Islet precursor cell (in vitro differentiated cells): ENCODE data around the gene S100A14.
"Not testable (repeated sequence)": the region's sequence is repeated elsewhere in the genome, so short reads cannot be mapped to it uniquely, and the experiment has no call there.

Source experiments
- DNase-seq: peaks from one replicate; pipeline ENCODE4 v3.0.0-alpha.2; 2018

Gene S100A14

DNA sequence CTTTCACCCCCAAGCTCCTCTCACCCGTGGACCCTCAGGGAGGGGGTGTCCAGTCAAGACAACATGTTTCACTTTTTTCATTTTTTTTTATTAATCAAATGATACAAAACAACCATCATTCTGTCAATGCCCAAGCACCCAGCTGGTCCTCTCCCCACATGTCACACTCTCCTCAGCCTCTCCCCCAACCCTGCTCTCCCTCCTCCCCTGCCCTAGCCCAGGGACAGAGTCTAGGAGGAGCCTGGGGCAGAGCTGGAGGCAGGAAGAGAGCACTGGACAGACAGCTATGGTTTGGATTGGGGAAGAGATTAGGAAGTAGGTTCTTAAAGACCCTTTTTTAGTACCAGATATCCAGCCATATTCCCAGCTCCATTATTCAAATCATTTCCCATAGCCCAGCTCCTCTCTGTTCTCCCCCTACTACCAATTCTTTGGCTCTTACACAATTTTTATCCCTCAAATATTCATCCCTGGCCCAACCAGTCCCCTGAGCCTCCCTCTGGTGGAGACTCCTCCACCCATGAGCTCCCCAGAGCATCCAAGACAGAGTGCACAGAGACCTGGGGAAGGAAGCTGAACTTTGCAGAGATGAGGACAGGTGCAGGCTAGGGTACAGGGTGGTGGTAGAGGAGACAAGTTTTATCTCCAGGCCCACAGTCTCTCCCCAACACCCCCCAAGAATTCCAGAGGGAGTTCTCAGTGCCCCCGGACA is 1.8 kb downstream of the S100A14 start:
- no peak for DNase-seq

DNA sequence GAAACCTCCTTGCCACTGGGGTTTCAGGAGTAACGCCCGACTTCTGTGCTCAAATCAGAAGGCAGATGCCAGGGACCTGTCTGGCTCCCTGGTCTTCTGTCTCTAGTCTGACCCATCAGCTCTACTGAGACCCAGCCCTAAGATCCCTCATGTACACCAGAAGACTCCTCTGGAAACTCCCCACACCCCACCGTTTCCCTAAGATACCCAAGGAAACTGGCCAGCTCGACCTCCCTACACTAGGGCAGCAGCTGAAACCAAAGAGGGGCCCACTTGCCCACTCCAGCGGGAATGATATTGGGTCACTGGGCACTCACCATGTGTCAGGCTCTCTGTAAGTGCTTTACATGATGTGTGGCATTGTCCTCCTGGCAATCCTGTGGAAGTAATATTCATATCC is 2.7 kb downstream of the S100A14 start:
- DNase-seq, result no peak

DNA sequence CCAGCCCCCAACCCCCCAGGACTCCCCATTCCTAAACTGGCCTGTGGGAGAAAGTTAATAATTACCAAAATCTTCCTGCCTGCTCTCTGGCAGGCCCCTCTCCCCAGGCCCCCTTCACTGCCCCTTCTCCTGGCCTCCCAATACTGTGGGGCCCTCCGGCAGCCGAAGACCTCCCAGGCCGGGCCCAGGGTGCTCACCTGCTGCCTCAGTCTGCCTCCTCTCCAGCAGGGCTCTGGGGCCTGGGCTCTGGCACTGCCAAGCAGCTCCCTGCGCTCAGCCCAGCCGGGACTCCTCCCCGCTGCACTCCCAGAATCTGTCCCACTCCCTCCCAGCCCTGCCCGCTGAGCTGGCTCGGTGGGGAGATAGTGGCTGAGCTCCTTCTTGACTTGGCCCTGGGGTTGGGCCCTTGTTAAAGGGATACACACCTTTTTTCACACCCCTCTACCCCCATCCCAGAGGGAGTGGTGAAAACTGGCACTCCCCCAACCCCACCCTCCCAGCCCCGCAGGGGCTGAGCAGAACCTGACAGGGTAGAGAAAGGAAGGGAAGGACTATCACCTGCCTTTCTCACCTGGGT is 3.3 kb downstream of the S100A14 start, which contains the start of gene S100A16:
Gene S100A16, minus strand, starts transcription at position 383 of the 577 bp plus-strand sequence. CDS start 4,986 bp downstream, outside the sequence.
- peak; percentile 83 for DNase-seq

DNA sequence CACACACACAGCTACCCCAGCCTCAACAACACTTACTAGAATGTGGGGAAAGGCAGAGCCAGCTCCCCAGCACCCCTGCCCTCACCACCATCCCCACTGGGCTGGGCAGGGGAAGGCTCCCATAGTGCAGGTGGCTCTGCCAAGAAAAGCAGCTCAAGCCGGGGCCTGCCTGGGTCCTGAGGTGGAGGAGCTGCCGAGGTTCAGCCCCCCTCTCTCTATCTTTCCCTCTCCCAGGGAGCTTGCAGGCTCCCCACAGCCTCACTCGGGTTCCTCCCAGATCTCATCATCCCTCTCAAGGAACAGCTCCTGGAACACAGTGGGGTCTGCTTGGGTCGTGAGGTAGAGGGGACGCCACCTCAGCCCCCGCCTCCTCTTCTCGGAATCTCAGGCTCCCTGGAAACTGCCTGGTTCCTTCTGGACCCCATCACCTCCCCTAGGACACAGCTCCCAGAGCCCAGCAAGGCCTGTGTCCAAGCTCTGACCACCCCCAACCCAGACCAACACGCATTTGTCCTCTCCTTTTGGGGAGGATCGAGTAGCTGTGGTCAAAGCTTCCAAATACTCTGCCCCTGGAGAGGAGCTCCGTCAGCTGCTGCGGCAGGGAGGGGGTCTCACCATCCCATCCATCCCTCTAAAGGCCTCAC is 3.9 kb downstream of the S100A14 start:
- DNase-seq, result no peak

DNA sequence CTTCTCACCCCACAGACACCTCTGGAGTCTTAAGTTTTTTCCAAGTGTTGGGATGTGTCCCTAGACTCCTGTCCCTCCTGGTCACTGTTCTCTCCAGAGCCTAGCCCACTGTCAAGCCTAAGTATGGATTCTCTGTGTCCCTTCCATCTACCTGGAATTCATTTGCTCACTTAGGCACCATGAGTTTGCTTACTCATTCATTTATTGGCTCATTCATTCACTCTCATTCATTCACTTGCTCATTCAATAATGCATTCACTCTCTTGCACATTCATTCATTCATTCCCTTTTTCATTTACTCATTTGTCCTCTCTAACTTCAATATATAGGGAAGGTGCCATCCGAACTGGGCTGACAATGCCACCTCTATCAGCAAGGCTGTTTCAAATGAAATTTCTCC is 4.8 kb downstream of the S100A14 start:
- no peak for DNase-seq

DNA sequence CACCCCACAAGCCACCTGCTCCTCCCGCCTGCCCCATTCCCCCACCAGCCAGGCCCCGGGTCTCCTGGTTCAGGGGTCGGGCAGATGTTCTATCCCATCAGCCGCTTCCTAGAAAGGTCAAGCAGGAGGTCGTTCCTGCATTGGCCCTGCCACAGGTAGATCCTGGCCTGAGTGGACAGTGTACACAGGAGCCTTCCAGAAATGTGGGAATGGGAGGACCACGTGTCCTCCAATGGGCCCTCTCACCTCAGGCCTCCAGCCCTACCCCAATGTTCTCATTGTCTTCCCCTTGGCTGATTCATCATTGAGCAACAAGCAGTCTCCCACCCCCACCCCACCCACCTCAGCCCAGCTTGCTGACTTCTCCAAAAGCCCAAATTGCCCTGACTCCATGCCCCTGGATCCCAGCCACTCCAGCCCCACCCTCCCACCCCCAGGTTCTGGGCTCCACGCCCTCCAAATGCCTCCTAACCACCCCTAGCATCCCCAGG is 5.3 kb downstream of the S100A14 start:
- DNase-seq, result no peak

DNA sequence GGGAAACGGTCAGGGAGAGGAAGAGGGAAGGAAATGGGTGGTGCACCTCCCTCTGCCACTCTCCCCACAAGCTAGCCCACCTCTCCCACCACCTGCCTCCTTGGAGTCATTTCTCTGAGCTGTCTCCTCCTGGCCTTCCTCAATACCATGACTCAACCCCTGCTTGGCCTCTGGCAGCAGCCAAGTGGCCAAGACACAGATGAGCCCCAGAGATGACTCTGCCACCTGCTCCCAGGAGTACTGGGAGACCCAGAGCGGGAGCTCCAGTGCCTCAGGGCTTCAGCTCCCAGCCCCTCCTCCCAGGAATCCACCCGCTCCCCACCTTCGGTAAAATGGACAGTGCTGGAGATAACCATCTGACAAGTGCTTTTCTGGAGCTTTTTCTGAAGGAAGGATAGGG is 5.8 kb downstream of the S100A14 start:
- peak; percentile 95 for DNase-seq

DNA sequence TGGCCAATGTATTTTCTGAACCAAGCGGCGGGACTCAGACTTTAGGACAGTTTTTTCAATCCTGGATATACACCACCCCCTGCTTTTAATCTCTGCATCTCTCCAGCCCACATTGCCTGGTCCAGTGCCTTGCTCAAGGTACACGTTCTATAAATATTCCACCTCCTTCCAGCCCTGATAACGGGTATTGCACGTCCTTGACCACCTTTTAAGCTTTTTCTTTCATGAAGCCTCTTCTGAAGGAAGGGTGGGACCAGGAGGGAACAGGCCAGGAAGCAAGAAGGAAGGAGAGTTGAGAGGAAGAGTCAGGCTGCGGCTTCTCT is 6.6 kb downstream of the S100A14 start:
- peak; percentile 62 for DNase-seq

DNA sequence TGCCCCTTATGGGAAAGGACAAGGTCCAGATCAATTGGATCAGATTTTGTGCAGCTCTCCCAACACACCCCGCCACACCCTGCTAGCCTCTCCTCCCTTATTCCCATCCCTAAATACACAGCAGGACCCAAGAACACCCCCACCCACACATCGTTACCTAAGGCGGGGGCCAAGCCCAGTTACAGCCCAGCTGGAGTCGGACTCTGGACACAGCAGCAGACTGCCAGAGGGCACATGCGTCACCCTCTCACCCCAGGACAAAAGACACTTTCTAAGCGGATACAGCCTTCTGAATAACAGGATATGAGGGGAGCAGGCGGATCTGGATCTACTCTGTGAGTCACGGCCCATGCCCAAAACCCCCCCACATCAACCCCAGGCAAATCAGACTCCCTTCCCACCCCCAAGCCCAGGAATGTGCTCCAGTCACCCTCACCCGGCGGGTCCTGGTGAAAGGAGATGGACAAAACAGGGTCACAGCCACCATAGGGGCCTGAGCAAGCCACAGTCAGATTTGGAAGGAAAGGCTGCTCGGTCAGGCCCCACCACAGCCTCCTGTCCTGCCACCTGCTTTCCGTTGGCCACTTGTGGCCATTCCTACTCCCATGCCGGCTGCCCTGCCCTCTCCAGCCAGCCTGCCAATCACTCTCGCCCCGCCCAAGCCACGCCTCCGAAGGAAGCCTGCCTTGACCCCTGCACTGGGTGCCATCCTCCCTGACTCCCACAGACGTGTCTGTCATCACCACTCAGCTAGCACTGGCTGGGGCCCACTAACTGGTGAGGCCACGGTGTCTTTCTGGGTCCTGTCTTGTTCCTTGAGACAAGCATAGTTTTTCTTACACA is 7.2 kb downstream of the S100A14 start:
- peak; percentile 98 for DNase-seq

DNA sequence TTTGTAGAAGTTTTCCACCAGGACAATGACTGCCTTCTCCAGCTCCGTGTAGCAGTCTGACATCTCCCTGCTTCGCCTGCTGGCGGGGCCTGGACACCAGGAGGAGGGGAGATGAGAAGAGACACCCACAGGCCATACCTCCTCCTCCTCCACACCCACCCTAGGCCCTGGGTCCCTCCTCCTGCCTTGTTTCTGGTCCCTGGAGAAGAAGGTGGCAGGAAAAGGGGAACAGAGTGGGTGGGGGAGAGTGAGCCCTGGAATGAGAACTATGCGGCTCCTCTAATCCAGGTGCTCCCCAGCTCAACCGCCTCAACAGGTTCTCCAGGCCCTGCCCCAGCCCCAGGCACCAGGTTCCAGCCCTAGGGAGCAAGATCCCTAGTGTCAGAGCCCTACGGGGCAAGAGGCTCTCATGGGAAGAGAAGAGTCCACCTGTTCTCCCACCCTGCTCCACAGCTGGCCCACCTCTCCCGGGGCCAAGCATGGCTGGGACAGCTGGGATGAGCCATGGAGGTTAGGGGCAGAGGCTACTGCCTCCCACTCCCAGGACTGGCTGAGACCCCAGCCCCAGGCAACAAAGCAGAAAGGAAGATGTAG is 7.9 kb downstream of the S100A14 start:
- DNase-seq, result peak; percentile 78

DNA sequence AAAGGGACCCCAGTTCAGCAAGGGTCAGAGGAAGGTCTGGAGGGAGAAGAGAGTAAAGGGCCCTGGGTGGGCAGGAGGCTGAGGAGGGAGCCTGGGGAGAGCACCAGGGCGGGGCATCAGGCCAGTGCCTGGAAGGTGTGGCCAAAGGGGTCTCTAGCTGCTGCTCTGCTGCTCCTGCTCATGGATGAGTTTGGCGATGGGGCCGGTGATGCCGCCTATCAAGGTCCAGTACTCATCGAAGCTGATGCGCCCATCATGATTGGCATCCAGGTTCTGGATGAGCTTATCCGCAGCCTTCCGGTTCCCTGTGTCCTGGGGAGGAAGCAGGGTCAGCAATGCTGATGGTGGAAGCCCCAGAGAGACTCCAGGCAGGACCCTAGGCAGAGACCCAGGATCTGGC is 8.7 kb downstream of the S100A14 start:
- DNase-seq, result no peak

DNA sequence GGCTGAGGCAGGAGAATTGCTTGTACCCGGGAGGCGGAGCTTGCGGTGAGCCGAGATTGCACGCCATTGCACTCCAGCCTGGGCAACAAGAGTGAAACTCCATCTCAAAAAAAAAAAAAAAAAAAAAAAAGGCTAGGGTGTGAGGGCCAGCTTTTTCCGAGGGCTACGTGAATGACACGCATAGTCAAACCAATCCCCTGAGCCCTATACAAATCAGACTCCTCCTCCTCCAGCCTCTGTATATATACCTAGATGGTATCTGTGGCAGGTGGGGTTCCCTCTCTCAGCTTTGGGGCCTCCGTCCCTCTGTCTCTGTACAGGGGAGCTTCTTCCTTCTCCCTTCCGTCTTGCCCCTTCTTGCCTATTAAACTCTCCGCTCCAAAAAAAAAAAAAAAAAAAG is 9.9 kb downstream of the S100A14 start:
- DNase-seq, result no peak

DNA sequence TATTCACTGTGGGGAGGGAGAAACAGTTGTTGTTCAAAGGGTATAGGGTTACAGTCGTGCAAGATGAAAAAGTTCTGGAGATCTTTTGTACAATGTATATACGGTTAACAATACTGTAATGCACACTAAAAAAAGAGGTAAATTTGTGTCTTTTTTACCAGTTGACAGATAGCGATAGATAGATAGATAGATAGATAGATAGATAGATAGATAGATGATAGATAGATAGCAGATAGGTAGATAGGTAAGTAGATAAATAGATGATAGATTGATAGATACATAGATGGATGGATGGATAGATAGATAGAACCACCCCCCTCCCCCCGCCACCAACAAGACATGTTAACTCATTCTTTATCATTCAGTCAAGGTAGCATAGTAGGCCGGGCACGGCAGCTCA is 13.4 kb downstream of the S100A14 start:
- no peak for DNase-seq

DNA sequence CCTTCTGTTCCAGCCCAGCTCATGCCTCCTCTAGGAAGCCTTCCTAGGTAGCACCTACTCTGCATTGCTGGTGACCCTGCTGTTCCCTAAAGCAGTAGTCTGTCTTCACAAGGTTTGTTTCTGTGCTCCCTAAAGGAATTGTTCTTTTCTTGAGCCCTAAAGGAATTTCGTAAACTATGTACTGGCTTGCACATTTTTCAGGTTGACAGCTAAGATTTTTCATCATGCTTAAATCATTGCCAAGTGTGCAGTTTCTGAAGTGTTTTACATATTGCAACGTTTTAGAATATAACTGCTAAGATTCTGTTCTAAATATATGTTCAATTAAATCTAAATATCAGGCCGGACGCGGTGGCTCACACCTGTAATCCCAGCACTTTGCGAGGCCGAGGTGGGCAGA is 16.3 kb downstream of the S100A14 start:
- DNase-seq, result no peak

DNA sequence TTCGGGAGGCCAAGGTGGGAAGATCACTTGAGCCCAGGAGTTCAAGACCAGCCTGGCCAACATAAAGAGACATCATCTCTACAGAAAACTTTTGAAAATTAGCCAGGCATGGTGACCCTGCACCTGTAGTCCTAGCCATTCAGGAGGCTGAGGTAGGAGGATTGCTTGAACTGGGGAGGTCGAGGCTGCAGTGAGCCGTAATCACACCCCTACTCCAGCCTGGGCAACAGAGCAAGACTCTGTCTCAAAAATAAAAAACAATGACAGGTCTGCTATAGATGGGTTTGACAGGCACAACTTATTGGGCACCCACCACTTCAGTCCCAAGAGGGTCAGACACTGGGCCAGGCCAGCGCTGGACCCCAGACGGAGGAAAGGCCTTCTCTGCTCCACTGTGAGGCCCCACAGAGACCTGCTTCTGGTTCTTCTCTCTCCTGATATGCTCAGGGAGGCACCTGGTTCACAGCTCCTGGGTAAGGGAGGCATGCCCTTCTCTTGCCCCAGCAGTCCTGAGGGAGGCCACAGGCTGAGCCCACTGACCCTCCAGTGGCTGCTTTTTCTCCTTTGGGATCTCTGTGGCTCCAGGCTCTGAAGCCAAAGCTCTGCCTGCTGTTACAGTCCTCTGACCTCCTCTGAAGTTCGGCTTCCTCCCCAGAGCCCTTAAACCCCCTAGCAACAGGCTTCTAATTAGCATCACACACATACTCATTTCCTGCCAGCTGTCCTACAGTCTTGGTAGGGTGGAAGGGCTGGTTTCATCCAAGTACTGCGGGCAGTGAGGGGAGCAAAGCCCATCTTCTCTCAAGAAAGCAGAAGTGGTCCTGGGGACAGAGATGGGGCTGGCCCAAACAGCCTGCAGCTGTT is 17.6 kb downstream of the S100A14 start:
- DNase-seq, result peak; percentile 82

DNA sequence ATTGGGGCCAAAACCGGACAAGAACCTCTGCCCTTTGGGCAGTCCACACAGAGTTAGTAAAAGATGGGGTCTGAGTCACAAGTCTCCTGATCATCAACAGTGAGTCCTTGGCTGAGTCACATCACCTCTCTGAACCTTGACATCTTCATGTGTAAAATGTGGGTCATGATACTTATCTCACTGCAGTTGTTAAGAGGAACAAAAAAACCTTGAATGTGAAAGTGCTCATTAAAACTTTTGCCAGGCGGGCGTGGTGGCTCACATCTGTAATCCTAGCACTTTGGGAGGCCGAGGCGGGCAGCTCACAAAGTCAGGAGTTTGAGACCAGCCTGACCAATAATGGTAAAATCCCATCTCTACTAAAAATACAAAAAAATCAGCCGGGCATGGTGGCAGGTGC is 18.9 kb downstream of the S100A14 start:
- DNase-seq, result peak; percentile 47

DNA sequence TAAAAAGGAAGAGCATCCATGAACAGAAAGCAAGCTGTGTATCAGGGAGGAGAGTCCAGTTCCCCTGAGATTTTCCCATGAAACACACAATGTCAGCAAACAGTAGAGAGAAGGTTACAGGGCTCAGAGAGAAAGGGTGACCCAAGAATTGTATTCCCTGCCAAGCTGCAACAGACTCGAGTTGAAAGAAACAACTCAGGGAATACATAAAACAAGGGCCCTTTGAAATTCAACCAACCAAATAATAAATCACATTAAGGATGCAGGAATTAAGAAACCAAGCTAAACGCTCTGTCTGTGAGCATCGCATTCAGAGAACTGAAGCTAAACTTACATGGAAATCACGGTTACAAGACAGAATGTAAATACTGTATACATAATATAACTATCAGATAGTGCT is 23.4 kb downstream of the S100A14 start:
- no peak for DNase-seq

DNA sequence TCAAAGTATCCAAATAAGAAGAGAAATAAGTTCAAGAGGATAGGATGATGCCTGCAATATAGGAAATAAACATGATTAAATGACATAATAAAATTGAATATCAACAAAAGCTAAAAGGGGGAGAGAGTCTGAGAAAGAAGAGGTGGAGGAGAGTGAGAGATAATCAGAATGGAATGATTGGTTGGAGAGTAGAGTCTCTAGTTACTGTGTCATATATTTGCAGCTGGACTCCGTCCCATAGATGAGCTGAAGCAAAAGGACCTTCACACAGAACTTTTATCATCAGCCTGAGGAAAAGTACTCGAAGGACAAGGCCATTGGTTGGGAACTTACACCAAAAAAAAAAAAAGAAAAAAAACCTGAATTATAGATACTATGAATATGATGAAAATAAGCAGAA is 27.6 kb downstream of the S100A14 start:
- DNase-seq, result no peak

DNA sequence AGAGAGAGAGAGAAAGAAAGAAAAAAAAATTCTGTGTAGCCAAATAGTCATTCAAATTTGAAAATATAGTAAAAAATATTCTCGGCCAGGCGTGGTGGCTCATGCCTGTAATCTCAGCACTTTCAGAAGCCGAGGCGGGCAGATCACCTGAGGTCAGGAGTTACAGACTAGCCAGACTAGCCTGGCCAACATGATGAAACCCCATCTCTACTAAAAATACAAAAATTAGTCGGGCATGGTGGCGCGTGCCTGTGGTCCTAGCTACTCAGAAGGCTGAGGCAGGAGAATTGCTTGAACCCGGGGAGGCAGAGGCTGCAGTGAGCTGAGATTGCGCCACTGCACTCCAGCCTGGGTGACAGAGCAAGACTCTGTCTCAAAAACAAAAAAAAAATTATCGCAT is 28.1 kb downstream of the S100A14 start:
- DNase-seq, result not testable (repeated sequence)

DNA sequence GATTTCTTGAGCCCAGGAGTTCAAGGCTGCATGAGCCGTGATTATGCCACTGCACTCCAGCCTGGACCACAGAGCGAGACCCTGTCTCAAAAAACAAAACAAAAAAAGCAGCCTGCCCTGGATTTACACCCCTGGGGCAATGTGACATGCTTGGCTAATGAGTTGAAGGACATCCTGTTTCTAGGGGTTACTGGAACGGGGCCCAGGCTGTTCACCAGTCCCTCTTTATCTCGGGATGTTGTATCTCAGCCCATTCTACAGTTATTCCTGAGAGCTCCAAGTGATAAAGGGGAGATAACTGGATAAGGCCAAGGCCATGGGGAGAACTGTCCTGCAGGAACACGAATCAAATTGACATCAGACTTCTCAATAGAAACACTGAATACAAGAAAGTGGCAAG is 28.8 kb downstream of the S100A14 start:
- DNase-seq, result peak; percentile 64

DNA sequence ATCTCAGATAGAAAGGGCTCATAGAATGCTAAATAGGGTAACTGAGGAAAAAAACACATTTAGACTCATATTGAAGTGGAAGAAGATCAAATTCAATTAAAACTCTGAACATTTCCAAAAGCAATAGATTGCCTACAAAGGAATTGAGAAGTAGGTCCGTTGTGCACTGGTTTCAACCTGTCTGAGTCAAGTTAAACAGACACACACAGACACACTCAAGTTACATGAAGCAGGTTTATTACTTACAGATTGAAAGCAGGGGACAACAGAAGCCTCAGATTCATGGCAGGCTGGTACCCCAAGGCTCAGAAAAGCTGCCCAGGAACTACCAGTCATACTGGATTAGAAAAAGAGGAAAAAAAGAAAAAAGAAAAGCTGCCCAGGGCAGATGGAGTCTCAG is 29.8 kb downstream of the S100A14 start:
- no peak for DNase-seq

DNA sequence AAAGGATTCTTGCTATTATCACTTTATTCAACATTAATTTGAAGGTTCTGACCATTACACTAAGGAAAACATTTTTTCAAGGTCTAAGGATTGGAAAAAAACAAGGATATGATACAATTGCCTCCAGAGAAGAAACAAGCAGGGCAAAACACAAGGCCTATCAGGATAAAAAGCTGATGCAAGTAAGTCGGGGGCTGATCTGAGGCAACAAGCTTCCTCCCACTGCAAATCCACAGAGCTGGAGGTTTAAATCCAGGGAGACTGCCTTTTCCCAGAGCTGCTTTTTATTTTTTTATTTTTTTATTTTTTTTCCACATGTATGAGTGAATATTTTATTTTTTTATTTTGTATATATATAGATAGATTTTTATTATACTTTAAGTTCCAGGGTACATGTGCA is 31.1 kb downstream of the S100A14 start:
- no peak for DNase-seq
